Middle frontal gyrus (tissue), 1 donor: ENCODE measurements around the gene GRK3.

Experiments used
- DNase-seq: peaks from one replicate; pipeline ENCODE4 v3.0.0-alpha.2; 2015; ENCODE audit warnings: low spot score; ENCODE audit errors: extremely low spot score

The GRK3 gene

DNA sequence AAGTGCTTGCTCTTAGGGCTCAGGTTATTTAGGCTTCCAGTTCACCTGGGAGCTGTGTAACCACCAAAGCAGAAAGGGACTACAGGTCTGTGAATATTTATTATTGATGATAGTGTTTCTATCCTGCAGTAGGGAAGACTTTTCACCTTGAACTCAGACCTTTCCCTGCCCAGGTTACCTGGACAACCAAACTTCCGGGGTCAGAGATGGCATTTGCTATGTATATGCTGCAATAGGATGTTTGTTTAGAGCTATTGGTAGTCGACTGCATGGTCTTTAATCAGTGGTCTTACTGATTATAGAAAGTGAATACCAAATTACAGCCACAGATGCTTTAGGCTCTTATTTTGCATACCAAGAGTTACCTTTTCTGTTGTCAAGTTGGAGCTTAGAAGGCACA lies 94.9 kb downstream of the GRK3 start:
- DNase-seq, result no peak

DNA sequence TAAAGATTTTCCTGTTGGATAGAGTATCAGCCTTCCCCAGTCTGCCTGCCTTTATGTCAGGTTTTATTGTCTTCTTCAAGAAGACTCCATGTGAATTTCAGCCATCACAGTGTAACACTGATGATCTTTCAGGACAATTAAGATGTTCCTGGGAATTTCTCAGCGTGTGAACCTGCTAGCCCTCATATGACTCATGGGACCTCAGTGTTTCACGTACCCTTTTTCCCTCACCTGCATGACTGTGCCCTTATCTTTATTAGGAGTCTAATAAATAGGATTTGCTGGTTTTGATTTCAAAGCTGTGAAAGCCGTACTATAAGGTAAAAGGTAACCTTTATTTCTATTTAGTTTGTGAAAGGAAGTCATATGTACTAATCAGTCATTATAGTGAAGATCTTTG lies 95.9 kb downstream of the GRK3 start:
- DNase-seq, result no peak

DNA sequence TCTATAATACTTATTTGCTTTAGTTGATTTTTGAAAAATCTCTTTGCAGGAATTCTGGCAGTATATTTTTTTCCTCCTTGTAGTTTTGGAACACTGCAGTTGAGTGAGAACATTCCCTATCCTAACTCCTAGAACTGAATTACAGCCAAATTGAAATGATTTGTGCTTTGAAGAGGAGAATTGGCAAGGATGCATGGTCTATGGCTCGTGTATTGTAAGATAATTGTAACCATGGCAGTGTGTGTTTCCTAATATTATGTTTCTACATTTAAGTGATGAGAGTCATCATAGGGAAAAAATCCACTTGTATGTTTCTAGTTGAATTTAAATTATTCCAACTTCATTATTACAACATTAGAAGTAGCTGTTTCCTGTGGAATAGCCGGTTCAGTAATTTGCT lies 96.6 kb downstream of the GRK3 start:
- no peak for DNase-seq

DNA sequence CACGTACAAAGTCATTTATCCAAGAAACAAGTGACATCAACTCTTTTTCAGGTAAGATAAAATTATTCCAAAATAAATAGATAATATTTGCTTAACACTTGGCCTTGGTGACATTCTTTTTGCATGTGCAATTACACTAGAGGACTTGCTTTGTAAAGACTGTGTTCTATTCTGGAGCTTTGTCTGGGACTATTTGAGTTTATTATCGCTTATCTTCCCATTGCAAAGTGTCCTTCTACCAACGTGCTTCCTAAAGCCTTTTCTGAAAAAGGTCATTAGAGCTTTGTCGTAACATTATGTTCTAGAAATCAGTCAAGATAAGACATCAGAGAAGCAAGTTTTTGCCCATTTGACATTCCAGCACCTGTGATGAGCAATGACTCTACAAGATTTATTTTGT lies 99.2 kb downstream of the GRK3 start:
- DNase-seq, result no peak

DNA sequence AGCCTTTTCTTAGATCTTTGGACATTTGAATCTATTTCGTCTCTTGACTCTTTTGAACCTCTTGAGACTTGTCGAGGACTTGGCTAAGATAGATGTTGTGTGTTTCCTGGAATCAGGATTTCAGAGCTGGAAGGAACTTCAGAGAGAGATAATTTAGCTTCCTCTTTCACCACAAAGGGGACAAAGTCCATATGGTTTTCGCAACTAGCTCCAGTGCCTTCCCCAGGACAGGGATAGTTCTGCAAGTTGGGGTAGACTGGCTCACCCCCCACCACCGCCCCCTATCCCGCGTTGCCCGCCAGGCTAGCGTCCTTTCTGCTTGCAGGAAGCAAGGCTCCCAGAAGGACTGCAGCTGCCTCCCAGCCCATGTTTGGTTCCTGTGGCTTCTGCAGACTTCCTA lies 101.8 kb downstream of the GRK3 start:
- DNase-seq, result no peak

DNA sequence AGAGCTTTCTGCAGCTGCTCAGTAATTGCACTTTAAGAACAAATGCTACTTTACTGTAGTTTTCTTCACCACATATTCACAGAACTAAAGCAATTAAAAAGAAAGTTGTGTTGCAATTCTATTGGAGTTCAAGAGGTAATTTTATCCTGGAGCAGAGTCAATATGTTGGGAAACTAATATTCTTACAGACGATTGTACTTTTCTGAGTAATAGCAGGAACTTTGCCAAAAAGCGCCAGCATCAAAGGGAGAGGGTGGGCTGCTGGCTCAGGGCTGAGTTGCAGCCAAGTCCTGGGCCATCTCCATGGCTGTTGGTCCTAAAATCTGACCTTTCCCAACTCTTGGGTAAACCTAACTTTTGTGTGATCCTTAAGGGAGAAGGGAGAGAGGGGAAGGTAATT lies 104.0 kb downstream of the GRK3 start:
- no peak for DNase-seq

DNA sequence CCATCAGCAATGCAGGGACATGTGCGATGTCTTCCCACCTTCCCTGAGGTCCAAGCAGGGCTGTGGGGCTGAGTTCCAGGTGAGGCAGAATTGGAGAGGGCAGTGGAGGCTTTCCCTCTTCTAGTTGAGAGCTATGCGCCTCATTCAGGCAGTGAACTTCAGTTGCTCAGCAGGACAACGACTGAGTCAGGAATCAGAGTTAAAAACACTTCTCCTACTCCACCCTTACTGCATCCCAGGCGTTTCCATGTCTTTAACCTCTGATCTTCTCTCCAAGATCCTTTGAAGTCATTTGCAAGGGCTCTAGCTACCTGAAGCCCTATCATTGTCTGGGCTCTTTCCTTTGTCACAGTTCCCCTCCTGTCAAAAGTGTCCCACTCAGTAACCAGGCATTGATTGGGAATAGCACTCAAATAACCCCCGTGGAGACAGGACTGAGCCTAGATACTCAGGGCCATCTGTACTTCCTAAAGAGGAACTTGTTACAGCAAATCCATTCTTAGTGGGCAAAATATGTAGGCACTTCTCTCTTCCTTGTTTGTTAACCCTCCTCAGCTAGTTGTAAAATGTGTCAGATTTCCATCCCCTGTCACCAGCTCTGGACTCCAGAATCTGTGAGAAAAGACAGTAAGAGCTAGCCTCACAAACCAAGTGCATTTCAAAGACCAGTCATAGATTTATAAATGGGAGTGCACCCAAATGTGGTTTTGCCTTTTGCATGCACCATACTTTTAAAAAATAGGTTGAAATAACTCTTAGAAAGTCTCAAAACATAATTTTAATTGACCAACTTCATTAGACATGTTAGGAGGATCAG lies 105.0 kb downstream of the GRK3 start:
- DNase-seq, result no peak

DNA sequence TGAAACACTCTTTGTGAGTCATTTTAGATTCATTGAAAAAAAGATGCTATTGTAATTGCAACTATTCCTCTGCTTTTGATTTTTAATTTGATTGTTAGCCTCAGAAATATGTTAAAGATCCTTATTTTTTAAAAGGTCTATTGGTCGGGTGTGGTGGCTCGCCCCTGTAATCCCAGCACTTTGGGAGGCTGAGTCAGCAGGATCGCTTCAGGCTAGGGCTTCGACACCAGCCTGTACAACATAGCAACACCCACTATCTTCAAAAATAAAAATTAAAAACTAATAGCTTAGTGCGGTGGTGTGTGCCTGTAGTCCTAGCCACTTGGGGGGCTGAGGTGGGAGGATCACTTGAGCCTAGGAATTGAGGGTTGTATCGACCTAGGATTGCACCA lies 105.6 kb downstream of the GRK3 start:
- DNase-seq, result no peak

DNA sequence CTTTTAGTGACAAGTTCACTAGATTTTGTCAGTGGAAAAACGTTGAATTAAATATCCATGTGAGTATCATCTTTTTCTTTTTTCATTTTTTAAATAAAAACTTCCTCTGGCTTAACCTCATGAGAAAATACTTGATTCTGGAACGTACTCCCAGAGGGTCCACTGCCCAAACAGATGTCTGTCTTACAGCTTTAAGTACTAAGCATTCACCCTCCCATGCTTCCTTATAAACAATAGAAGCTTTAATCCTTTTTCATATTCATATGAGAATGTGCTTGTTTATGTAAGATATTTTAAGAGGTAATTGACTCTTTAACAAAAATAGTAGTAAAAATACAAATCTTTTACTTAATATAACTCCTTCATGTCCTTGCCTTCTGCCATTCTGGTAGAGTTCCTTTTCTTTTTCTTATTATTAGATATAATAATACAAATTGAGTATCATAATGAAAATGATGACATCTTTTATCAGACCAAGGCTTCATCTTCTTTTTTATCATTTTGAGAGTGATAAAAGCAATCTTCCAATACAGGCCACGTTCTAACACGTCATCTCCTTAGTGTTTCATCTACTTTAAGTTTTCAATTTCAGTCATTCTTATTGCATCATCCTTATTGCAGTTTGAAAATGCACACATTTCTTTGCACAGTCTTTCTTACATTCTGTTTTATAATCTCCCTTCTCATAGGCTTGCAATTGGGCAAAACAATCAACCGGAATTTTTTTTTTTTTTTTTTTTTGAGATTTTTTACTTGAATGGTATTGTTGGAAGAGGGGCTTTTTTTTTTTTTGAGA lies 108.0 kb downstream of the GRK3 start:
- DNase-seq, result no peak

DNA sequence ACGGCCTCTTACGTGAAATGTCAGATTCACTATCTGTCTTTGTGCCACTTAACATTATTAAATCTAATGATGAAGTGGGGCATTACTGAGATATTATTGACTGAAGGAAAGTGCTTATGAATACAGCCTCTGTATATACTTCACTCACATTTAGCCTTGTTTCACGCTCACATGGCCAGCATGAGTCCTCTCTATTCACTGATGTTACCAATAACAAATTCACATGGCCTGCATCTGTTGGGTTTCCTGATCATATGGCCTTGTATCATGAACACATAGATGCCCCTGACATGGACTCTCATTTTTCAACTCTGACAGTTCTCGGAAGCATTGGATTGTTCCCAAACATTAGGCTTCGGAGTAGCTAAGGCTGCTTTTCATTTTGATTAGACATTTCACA lies 109.2 kb downstream of the GRK3 start:
- no peak for DNase-seq

DNA sequence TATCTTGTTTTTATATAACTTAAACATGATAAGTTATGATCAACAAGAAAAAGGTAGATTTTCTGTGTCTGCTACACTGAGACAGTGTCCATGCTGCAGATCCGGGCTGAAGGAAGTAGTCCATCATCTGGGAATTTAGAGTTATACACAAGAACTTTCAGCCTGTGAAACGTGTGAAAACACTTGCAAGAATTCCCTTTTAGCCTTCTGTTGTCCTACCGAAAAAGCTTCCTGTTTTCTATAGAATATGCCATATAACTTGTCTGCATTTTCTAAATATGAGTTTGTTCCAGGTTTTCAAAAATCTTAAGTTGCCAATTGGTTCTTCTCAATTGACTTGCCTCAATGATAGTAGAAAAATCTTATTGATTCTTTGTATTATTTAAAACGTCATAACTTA lies 113.2 kb downstream of the GRK3 start:
- DNase-seq, result no peak

DNA sequence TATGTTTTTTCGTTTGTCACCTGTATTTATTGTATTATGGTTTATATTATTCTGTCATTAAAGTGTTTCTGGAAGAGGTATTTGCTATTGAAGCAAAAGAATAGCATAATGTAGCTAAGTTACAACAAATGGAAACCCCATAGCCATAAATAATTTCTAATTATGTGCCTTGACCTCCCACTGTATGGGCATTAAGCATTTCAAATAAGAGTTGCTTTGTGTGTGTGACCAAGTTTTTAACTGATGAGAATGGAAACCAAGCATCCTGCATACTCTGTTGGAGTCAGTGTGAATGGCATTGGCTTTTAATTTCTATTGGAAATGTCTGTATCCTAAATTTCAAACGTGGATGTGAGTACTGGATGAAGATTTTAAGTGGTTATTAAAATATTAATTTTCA lies 115.6 kb downstream of the GRK3 start:
- DNase-seq, result no peak

DNA sequence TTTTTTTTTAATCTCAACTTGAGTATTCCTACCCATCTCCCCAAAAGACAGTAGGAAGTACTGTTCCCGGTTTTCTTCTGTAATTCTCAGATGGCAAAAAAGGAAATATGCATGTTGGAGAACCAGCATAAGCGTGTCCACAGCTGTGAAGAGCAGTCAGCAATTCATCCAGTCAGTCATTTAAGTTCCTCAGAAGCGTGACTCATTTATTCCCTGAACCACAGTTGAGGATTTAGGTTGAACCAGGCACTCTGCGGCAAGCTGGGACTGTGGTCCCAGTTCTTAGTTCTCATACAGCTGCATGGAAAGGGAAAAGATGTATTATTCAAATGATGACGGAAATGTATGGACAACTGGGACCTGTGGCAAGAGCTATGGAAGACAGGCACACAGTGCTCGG lies 116.5 kb downstream of the GRK3 start:
- no peak for DNase-seq

DNA sequence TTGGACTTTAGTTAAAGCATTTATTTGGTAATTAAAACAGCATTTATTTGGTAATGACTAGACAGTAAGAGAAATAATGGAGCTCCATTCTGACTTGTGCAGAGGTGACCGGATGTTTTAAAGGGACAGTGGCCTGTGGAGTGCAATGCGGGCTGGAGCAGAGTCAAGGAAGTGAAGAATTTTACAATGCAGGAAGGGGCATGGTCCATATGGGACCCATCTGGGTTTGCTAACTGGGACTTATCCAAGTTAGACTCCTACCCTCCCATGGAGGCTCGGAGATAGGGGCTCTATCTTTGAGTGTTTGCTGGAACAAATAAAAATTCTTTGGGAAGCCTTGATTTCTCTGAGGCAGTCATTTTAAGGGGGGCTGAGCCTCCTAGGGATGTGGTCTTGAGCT lies 117.6 kb downstream of the GRK3 start:
- DNase-seq, result no peak

DNA sequence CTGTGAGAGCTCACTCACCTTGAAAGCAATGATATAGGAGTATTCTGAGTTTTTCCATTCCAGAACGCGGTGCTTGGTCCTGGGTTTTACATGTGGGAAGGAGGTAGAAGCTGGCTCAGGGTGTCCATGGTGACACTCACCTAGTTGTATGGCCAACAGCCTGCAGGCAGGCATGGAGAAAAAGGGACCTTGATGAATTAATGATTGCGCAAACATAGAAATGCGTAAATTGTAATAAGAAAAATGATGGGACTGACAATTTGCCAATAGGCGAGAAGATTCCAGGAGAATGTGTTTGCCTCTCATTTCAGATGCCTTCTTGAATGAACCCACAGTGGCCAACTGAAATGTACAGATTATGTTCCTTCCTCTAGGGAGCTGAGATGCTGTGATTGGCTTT lies 124.2 kb downstream of the GRK3 start:
- no peak for DNase-seq

DNA sequence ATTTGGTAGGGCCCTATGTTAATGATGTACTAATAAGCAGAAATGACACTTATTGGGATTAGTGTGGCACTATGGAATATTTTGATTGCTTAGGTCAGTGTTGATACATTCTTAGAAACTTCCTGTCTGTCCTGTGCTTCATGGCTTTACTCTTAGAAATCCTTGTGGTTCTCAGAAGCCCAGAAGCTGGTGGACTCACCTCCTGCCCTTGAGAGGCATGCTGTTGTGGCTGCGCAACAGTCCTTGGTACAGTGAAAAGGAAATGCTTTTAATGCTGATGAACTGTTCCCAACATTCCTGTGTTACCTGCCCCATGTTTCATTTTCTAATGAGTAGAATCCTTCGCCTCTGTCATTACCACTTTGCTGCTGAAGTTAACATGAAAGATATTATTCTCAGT lies 125.2 kb downstream of the GRK3 start:
- DNase-seq, result no peak

DNA sequence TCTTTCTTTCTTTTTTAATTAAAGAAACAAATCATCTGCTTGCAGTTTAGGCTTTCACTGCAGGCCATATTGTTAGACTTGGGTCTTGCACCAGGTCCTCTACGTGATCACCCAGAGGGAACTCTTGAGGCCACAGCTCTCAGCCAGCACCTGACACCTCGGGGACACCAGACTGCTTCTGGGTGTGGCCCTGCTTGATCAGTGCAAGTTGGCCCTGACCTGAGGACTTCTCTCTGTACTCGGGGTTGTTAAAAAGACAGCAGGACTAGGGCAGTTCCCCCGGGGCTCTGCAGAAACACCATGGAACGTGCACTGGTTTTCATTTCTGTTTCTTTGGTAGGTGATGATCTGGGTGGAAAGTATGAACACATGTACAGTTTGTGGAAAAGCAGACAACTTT lies 126.3 kb downstream of the GRK3 start:
- DNase-seq, result no peak

DNA sequence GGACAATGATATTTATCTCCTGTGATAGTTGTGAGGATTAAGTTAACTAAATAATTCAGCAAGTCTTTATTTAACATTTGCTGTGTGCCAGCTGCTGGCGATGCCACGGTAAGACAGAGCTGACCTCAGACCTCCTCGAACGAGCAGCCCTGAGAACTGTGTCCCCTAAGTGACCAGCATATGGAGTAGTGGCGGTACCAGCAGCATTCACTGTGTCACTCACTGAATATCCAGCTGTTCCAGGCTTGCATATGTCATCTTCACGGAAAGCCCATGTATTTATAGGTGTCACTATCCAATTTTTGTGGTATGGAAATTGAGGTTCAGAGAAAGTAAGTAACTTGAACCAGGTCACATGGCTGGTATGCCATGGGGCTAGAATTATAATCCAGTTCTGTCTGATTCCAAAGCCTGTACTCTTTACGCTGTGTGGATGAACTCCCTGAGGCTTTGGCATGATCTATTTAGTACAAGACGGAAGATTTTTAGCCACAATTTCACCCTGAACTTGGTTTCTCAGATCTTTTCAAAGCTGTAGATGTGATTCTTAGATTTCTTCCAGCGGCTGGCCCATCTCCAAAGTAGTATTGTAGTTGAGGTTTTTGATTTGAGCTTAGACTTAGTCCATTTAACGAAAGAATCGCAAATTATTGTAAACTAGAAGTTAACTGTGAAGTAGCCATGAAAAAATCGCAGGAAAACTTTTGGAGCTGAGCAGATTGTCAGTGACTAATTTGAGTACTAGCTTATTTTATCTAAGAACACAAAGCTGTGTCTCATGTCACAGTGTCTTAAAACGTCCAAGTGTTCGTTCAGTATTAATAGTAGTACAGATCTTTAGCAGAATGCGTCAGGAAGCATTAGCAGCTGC lies 128.2 kb downstream of the GRK3 start:
- no peak for DNase-seq

DNA sequence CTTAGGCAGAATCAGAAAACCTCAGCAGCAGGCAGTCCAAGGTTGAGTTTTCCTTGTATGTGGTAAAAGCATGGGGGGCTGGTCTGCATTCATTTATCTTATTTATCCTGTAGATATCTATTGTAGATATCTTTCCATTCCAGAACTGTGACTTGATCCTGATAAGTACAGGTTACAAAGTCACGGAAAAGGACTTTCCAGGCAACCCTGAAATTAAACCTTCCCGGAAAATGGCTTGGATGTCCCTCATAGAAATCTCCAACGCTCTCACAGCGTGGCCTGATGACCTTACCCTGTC lies 128.7 kb downstream of the GRK3 start:
- DNase-seq, result no peak

DNA sequence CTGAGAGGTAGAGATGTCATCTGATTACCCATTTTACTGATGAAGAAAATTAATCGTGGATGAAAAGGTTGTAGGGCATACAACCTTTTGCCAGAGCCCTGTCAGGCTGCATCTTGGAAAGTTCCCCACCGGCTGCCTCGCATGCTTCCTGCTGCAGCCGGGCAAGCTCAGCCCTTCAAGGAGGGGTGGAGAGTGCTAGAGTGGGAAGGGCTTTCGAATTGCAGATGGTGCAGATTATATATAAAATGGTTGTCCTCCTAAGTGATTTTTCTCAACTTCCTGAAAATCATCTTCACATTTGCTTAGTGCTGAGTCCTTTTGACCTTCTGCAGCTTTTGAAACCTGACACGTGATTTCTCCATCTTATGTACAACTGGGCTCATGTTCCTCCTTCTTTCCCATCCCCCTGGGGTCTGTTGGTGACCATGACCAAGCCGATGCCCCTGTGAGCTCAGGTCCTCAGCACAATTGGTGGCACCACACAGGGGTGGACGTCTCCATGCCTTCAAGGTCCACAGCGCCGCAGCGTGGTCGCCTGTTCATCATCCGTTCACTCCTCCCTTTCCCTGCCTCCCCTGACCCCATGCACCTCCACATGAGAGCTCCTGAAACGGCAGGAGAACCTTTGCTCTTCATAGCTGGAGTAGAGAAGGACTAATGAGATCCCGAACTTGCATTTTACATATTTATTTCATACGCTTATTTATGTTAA lies 129.9 kb downstream of the GRK3 start:
- no peak for DNase-seq

DNA sequence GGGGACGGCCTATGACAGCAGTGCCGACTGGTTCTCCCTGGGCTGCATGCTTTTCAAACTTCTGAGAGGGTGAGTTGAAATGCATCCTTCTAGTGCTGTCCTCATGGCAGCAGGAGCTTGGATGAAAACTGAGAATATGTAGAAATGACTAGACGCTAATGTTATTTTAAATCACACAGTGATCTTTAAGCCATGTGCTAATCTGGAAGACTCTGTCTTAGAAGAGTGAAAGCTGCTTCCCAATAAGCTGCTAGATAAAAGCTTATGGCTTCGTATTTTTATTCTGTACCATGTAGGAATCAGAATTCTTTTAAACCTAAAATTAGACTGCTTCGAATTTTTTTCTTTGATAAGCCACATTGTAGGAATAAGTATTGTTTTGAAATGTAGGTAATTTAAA lies 130.7 kb downstream of the GRK3 start:
- no peak for DNase-seq

DNA sequence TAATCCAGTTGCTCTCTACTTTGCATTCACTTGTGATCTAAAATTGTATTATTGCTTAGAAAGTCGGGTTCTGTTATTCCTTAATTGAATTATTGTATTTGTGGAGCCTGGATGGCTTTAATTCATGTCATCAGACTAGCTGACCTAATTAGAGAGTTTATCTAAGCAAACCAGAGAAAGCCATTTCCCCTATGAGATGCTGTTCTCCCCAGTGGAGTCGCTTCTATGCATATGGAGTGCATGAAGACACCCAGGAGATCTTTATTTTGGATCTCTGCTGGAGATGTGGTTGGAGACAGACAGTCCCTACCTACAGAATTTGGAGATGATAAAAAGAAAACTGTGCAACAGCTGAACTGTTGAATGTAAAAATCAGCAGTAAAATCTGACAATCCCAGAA lies 132.3 kb downstream of the GRK3 start:
- no peak for DNase-seq
